ENCODE measurements around the gene TXK. TPM values are rescaled to one million over a fixed set of nuclear protein-coding genes. Genes with fewer than 3 reads are reported as not detected.

The TXK gene
- total RNA-seq, 1 experiment from 2014 or later = 0.39 TPM

- Histone ChIP-seq H3K4ac (ENCODE audit: low read depth, low read length) (no peak overlapping the region), H3K23me2 (ENCODE audit: insufficient read length, low read depth, low read length, poor library complexity, severe bottlenecking) (no peaks in the 10 kb centered on the region), H3K56ac (ENCODE audit: insufficient read length, low read depth, low read length) (no peak overlapping the region), H3K79me2 (ENCODE audit: insufficient read depth, low read length) (no peaks in the 10 kb centered on the region), H3T11ph (ENCODE audit: low read length) (no peak overlapping the region), H4K5ac (ENCODE audit: insufficient read length, low read depth, low read length) (no peak overlapping the region), H3K4me1 (ENCODE audit: insufficient read depth, low read length) (no peaks in the 10 kb centered on the region), H3K18ac (ENCODE audit: insufficient read length, low read depth, low read length) (no peak overlapping the region), H4K20me1 (ENCODE audit: control insufficient read depth, insufficient read depth, insufficient read length) (no peaks in the 10 kb centered on the region), H4K91ac (ENCODE audit: insufficient read length, low read depth, low read length) (no peak overlapping the region), H3K14ac (ENCODE audit: insufficient read depth, low read length) (no peak overlapping the region), H3K27me3 (ENCODE audit: insufficient read depth, low read length) (no peaks in the 10 kb centered on the region), H3K9ac (ENCODE audit: extremely low read depth, insufficient read length, low read length) (no peak overlapping the region), H2BK120ac (ENCODE audit: low read depth, low read length, poor library complexity, severe bottlenecking) (no peak overlapping the region), H3K79me1 (ENCODE audit: insufficient read depth, low read depth, low read length, poor library complexity, severe bottlenecking) (no peaks in the 10 kb centered on the region), H2BK12ac (ENCODE audit: insufficient read length, low read depth, low read length) (no peak overlapping the region), H3K4me2 (ENCODE audit: insufficient read depth, insufficient read length, low read length) (no peak overlapping the region), H3K9me3 (ENCODE audit: control insufficient read depth, low read depth, low read length) (no peaks in the 10 kb centered on the region), H2AK5ac (ENCODE audit: insufficient read length, low read length) (no peak overlapping the region), H3K23ac (ENCODE audit: insufficient read length, low read depth, low read length) (no peak overlapping the region), H3K27ac (ENCODE audit: insufficient read length, low read depth, low read length) (no peak overlapping the region), H2BK15ac (ENCODE audit: low read depth, low read length) (no peak overlapping the region), H2BK20ac (ENCODE audit: low read depth, low read length, poor library complexity, severe bottlenecking) (no peak overlapping the region), H4K8ac (replicated peaks; ENCODE audit: insufficient read length, low read depth, low read length) (no peak overlapping the region), H2BK5ac (ENCODE audit: insufficient read length, low read length) (no peak overlapping the region), H2AFZ (ENCODE audit: low read length) (no peak overlapping the region)
- WGBS (ENCODE audit: extremely low coverage, insufficient read length, low lambda C conversion rate) = no CpG with 5 or more reads among the region's 1 CpG
- no peak for TF ChIP-seq CTCF (conservative IDR thresholded peaks at IDR 0.05)
- peaks cover 0 to 1% (median 0%) of the 10 kb centered on the region in 3 experiments; a peak in 1 of 7 replicates for H3K36me3 Mint-ChIP-seq (ENCODE audit: insufficient read depth in 1 of 3, low read depth in 3 of 3)
- peaks cover under 1% of the 10 kb centered on the region; the same call in 1 of the 2 replicates for H3K27me3 Mint-ChIP-seq (ENCODE audit: low read depth)
- H3K27ac Mint-ChIP-seq = no peak overlapping the region
- no peaks in the 10 kb centered on the region for H3K4me1 Mint-ChIP-seq
- H3K4me3 Mint-ChIP-seq = no peak overlapping the region
- peaks cover 0 to 11% of the 10 kb centered on the region in 2 experiments; a peak in 4 of 5 replicates for H3K9me3 Mint-ChIP-seq
- no peak for DNase-seq
Observed at GRCh38 chr4:48065587-48066052, 68.4 kb downstream of the TXK start.

All from H9 (cell line).